HG03045 (cell line): ENCODE results near the gene TUT1.
"Not testable (repeated sequence)": the region's sequence is repeated elsewhere in the genome, so short reads cannot be mapped to it uniquely, and the experiment has no call there.

Experiments
- ATAC-seq: cut with Tn5 transposase; IDR thresholded peaks from one replicate; pipeline ENCODE4 v1.9.1; 2021; ENCODE audit warnings: mild to moderate bottlenecking, moderate library complexity; ENCODE audit not compliant: unreplicated experiment

The TUT1 gene

GRCh38 chr11:62605902-62606301, 14.6 kb upstream of the TUT1 start:
- no peak for ATAC-seq

DNA sequence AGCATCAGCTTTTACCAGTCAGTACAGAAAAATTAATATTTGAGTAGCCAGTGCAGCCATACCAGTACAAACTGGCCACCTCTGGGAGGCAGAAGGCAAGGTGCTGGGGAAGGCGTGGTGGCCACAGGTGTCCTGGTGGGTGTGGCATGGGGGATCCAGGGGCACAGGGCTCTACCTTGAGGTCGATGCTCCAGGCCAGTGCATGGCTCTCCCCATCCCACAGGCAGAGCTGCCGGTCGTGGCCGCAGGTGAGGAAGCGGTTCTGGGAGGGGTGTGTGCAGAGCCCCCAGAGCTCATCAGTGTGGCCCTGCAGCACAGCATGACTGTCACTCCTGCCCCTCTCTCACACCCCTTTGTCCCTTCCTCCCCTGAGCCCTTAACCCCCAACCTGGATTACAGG, 14.1 kb upstream of the TUT1 start:
- no peak for ATAC-seq

GRCh38 chr11:62604460-62605120, 13.3 kb upstream of the TUT1 start:
- no peak for ATAC-seq

- no peak for ATAC-seq
Observed at GRCh38 chr11:62603776-62604299, 12.5 kb upstream of the TUT1 start.

GRCh38 chr11:62603072-62603408, 11.7 kb upstream of the TUT1 start:
- ATAC-seq: no peak

DNA sequence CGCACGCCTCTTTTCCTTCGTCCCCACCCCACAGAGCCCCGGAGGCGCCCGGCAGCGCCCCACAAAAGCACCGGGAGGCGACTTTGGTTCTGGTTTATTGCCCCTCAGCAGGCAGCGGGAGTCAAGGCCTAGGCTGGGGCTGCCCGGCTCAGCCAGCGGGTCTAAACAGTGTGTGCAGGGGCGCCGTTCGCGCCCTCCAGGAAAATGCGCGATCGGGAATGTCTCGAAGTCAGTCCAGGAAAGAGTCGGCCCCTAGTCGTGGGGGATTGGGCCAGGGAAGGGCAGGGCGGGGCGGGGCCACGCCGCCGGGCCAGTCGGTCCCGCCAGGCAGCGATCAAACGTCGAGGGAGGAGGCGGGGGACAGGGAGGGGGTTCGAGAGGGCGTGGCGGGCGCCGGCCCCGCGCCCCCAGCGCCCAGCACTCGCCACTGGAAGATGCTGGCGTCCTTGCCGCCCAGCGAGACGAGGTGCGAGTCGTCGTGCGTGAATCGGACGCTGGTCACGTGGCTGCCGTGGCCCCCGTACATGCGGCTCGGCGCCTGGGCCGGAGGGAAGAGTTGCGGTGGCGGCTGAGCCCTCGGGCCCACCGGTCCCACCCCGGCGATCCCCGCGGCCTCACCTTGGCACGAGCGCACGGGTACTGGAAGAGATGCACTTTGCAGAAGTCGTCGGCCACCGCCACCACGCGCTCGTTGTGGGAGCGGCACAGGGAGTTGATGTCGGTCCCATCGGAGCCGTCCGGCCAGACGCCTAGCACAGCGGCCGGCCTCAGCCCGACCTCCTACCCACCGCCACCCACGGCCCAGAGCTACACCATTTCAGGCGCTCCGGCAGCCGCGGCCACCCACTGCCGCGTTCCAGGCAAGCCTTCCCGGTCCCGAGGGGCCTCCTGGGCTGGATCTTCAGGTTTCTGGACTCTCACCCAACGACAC, 11.1 kb upstream of the TUT1 start:
- ATAC-seq: no peak

GRCh38 chr11:62601372-62602140, 10.2 kb upstream of the TUT1 start, which contains the start of gene MTA2:
Gene MTA2, minus strand, starts transcription at chr11:62601865. Its CDS starts 415 bp downstream, at chr11:62601450.
- ATAC-seq: peak; percentile 67

DNA sequence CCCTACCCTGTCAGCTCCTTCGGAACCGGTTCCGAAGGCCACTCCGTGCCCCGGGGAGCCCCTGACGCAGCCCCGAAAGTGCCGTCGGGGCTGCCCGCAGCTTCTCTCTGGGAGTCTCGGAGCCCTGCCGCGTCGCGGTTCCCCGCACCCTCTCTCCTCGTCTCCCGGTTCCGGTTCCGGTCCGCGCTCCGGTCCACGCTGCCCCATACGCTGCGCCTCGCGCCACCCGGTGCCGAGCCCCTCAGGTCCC, 9.7 kb upstream of the TUT1 start:
- peak; percentile 20 for ATAC-seq

GRCh38 chr11:62600367-62601121, 9.2 kb upstream of the TUT1 start:
- ATAC-seq: no peak

DNA sequence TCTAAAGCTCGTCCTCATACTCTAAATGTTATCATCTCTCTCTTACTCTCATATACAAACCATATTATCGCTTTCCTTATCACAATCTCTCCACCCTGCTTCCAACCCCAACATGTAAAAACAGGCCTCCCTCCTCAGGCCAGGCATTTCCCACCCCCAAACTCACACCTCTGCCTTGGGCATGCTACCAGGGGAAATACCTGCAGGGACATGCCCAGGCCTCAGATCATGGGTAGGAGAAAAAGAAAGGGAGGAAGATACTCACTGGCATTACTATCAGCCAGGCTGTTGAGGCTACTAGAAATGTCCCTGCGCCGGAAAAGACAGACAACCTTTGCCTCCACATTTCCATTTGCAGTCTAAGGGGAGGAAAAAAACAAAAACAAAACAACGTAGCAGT, 8.6 kb upstream of the TUT1 start:
- ATAC-seq: no peak

DNA sequence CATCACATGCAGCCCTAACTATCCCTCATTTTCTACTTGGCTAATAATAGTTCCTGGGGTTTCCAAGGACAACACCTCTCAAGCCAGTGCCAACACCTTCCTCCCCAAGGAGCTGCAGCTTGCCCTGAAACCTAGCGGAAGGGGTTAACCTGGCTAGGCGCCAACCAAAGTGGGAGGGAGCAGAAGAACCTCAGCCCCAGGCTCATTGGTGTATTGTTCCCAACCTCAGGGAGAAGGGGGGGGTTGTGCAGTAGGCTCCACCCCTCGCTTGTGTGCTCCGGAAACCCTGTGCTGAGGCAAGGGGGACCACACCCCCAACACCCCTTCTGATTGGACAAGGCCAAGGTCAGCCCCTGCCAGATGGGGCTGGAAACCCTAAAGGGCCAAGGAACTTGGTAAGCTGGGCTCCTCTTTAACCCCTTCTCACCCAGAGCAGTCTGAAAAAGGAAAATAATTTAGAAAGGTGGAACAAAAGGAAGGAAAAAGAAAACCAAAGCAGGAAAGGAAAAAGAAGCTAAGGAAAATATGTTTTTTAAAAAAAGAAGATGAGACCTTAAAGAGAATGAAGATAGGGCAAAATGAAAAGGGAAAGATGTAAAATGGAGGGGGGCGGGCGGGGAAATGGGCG, 7.9 kb upstream of the TUT1 start:
- ATAC-seq: peak; percentile 50

DNA sequence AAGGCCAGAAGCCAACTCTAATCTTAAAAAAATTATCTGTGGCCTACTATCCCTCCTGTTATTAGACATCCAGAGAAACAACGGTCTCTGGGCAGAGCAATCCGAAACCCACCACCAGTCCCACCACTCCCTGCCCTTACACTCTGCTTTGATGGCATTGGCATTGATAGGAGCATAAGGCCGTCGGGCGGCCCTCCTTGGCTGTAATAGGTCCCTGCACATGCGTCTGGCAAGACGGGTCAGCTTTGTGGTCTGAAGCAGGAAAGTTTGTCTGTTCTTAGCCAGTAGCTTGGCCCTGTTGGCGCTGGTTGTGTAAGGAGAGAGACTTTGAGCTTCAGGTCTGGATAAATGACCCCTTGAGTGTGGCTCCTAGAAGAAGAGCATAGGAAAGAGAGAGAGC, 3.8 kb upstream of the TUT1 start:
- ATAC-seq: no peak

DNA sequence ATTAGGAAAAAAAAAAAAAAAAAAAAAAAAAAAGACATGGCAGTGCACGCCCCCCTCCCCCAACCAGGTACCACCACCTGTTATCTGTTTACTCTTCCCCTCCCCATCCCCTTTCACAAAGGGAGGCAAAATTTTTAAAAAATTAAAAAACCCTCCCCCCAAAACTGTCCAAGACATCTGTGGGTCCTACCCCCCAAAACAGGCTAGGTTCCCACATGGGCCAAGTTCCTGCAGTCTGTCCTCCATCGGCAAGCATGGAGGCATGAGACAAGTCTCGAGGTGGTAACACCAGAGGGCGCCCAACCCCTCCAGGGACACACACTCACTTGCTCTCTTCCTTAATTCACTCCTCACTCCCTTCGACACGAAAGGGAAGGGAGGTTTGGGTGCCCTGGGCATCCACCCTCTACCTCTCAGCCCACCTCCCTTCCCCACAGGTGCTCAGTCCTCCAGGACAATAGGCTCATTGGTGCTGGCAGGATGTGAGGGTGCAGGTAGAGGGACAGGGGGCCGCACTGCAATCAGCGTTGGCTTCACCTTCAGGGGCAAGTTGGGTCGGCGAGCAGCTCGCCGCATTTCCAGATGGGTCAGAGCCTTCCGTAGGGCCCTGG, 2.2 kb upstream of the TUT1 start:
- ATAC-seq: no peak

DNA sequence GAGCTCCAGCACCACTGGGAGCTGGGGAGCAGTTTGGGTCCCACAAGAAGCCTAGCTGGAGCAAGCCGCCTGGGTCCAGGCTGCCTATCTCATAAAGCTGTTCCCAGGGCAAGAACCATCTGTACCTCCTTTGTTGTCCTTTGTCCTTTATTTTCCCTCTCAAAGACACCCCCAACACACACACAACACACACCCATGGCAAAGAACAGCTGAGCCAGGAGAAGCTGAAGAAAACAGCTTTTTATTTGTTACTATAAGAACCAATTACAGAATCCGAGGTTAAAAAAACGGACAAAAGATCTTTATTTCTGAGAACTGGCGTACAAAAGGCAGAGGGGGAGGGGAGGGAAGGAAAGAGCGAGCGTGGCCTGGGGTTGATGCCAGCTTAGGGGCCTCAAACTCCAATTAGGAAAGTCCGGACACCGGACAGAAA, 1.7 kb upstream of the TUT1 start:
- ATAC-seq: no peak

GRCh38 chr11:62592146-62592815, 958 bp upstream of the TUT1 start:
- ATAC-seq: no peak

GRCh38 chr11:62588966-62589637, 2.2 kb downstream of the TUT1 start:
- ATAC-seq: no peak

DNA sequence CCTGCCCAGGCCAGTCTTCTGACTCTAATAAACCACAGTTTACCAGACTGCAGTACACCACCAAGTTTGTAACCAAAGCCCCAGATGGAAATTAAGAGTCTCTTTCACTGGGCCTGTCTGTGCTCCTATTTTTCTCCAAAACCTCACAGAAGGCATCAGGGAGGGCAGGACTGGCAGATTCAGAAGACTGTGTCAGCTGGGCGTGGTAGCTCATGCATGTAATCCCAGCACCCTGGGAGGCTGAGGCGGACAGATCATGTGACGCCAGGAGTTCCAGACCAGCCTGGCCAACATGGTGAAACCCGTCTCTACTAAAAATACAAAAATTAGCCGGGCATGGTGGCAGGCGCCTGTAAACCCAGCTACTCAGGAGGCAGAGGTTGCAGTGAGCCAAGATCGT, 6.0 kb downstream of the TUT1 start:
- ATAC-seq: not testable (repeated sequence)

- ATAC-seq: not testable (repeated sequence)
Observed at GRCh38 chr11:62581735-62582134, 9.6 kb downstream of the TUT1 start.
